SK-N-SH treated with all-trans-retinoic acid at 6 μM for 48 hours (cell line): Measurements from ENCODE around the gene FASTKD3.

Experiments used
- BACH2 ChIP-seq: fragments of 250-450 bp; sonication (Bioruptor Pico); IDR thresholded peaks from 2 replicates; pipeline ENCODE4 v1.9.0; 2021; ENCODE audit warnings: mild to moderate bottlenecking, borderline replicate concordance
- CREB5 ChIP-seq: fragments of 250-450 bp; sonication (Bioruptor Pico); IDR thresholded peaks from 2 replicates; pipeline ENCODE4 v1.5.1; 2020; ENCODE audit warnings: low read depth, mild to moderate bottlenecking, moderate library complexity
- ISL1 ChIP-seq: fragments of 250-450 bp; sonication (Bioruptor Pico); IDR thresholded peaks from 2 replicates; pipeline ENCODE4 v2.1.2; 2022; ENCODE audit warnings: mild to moderate bottlenecking, moderate library complexity
- PATZ1 ChIP-seq: fragments of 250-450 bp; sonication (Bioruptor Pico); IDR thresholded peaks from 2 replicates; pipeline ENCODE4 v1.8.0; 2020; ENCODE audit warnings: mild to moderate bottlenecking, moderate library complexity, borderline replicate concordance
- POU6F1 ChIP-seq: fragments of 250-450 bp; sonication (Bioruptor Pico); IDR thresholded peaks from 2 replicates; pipeline ENCODE4 v1.8.0; 2021; ENCODE audit warnings: low read depth, mild to moderate bottlenecking, moderate library complexity, borderline replicate concordance
- PPARA ChIP-seq: fragments of 250-450 bp; sonication (Bioruptor Pico); IDR thresholded peaks from 2 replicates; pipeline ENCODE4 v1.5.0; 2020; ENCODE audit warnings: mild to moderate bottlenecking, borderline replicate concordance
- TSHZ2 ChIP-seq: fragments of 250-450 bp; sonication (Bioruptor Pico); IDR thresholded peaks from 2 replicates; pipeline ENCODE4 v1.5.0; 2020; ENCODE audit warnings: mild to moderate bottlenecking, moderate library complexity
- ZNF70 ChIP-seq: fragments of 450-650 bp; formaldehyde crosslinking; IDR thresholded peaks from 2 replicates; pipeline ENCODE4 v1.5.0; 2020; ENCODE audit warnings: mild to moderate bottlenecking, moderate library complexity

- no peak for TF ChIP-seq ZNF70 (CRISPR knock-in tag)
- no peak for TF ChIP-seq ISL1 (CRISPR knock-in tag)
- no peak for TF ChIP-seq PPARA
- no peak for TF ChIP-seq TSHZ2 (CRISPR knock-in tag)
- no peak for TF ChIP-seq CREB5 (CRISPR knock-in tag)
- TF ChIP-seq PATZ1 (CRISPR knock-in tag) = no peak
- TF ChIP-seq POU6F1 = no peak
- no peak for TF ChIP-seq BACH2 (CRISPR knock-in tag)
Measured at GRCh38 chr5:7882926-7883325, 14.1 kb upstream of the FASTKD3 start.
